WTC11 (cell line): ENCODE results near the gene SMARCB1.

Source experiments
- CREM ChIP-seq: sonication (generic); formaldehyde crosslinking; IDR thresholded peaks from 2 replicates; pipeline ENCODE4 v1.8.1; 2022; ENCODE audit warnings: mild to moderate bottlenecking, missing genetic modification reagents, moderate library complexity
- JUN ChIP-seq: sonication (generic); formaldehyde crosslinking; IDR thresholded peaks from 2 replicates; pipeline ENCODE4 v1.8.0; 2023; ENCODE audit warnings: mild to moderate bottlenecking, missing genetic modification reagents
- TEAD4 ChIP-seq: sonication (generic); formaldehyde crosslinking; IDR thresholded peaks from 2 replicates; pipeline ENCODE4 v1.8.0; 2022; ENCODE audit warnings: mild to moderate bottlenecking, missing genetic modification reagents
- ZNF121 ChIP-seq: sonication (generic); formaldehyde crosslinking; IDR thresholded peaks from 2 replicates; pipeline ENCODE4 v1.8.0; 2023; ENCODE audit warnings: missing genetic modification reagents
- TF ChIP-seq, protein P1 (sequence below): fragments of 200-600 bp; IDR thresholded peaks from 2 replicates; pipeline ENCODE4 v1.8.0; 2022; ENCODE audit warnings: antibody characterized with exemption
- TF ChIP-seq, protein P2 (sequence below): sonication (generic); formaldehyde crosslinking; IDR thresholded peaks from 2 replicates; pipeline ENCODE4 v1.8.1; 2023; ENCODE audit warnings: mild to moderate bottlenecking, missing genetic modification reagents, borderline replicate concordance
- TF ChIP-seq, protein P3 (sequence below): sonication (generic); formaldehyde crosslinking; IDR thresholded peaks from 2 replicates; pipeline ENCODE4 v1.8.1; 2022; ENCODE audit warnings: low read depth, missing genetic modification reagents, borderline replicate concordance
- TF ChIP-seq, protein P4 (sequence below): sonication (generic); formaldehyde crosslinking; IDR thresholded peaks from 2 replicates; pipeline ENCODE4 v1.8.1; 2023; ENCODE audit warnings: mild to moderate bottlenecking, missing genetic modification reagents
- TF ChIP-seq, protein P5 (sequence below): sonication (generic); formaldehyde crosslinking; conservative IDR thresholded peaks from 2 replicates; pipeline ENCODE4 v1.8.1; 2023; ENCODE audit warnings: mild to moderate bottlenecking, low read depth, missing genetic modification reagents, moderate library complexity
- TF ChIP-seq, protein P6 (sequence below): sonication (generic); formaldehyde crosslinking; IDR thresholded peaks from 2 replicates; pipeline ENCODE4 v1.8.0; 2022; ENCODE audit warnings: mild to moderate bottlenecking, missing genetic modification reagents
- TF ChIP-seq, protein P7 (sequence below): sonication (generic); formaldehyde crosslinking; IDR thresholded peaks from 2 replicates; pipeline ENCODE4 v1.8.1; 2022; ENCODE audit warnings: missing genetic modification reagents, borderline replicate concordance
- TF ChIP-seq, protein P8 (sequence below): sonication (generic); formaldehyde crosslinking; IDR thresholded peaks from 2 replicates; pipeline ENCODE4 v1.8.0; 2022; ENCODE audit warnings: mild to moderate bottlenecking, missing genetic modification reagents

DNA sequence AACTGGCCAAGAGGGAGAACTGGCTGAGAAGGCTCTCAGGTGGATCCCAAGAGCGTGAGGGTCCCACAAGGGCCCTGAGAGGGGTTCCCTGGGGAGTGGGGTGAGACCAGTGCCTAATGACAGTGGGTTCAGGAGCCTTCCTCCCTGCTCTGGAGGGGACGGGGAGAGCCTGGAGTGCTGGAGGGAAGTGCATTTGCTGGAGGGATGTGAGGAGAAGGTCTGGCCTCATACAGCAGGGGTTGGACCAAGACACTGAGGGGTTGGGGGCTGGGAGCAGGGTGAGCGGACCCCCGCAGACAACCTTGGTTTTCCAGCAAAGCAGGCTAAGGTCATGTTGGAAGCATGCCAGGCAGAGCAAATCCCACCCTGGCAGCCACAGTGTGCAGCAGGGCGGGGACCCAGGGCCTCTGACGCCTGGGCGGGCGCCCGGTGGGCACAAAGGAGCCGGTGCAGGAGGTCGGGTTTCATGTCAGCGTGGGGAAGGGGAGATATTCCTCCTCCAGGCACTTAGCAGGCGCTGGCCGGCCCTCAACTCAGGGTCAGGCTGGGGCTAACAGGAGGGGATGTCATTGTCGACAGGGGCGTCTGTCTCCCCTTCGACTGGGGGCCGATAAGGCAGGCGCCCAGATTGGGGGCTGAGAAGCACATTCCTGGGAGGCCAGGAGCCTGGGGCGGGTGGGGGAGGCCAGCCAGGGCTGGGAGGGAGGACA, 55.1 kb downstream of the SMARCB1 start:
- no peak for TF ChIP-seq ZNF121 (CRISPR knock-in tag)
- TF ChIP-seq, protein P1, sequence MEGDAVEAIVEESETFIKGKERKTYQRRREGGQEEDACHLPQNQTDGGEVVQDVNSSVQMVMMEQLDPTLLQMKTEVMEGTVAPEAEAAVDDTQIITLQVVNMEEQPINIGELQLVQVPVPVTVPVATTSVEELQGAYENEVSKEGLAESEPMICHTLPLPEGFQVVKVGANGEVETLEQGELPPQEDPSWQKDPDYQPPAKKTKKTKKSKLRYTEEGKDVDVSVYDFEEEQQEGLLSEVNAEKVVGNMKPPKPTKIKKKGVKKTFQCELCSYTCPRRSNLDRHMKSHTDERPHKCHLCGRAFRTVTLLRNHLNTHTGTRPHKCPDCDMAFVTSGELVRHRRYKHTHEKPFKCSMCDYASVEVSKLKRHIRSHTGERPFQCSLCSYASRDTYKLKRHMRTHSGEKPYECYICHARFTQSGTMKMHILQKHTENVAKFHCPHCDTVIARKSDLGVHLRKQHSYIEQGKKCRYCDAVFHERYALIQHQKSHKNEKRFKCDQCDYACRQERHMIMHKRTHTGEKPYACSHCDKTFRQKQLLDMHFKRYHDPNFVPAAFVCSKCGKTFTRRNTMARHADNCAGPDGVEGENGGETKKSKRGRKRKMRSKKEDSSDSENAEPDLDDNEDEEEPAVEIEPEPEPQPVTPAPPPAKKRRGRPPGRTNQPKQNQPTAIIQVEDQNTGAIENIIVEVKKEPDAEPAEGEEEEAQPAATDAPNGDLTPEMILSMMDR: no peak
- TF ChIP-seq, protein P2, sequence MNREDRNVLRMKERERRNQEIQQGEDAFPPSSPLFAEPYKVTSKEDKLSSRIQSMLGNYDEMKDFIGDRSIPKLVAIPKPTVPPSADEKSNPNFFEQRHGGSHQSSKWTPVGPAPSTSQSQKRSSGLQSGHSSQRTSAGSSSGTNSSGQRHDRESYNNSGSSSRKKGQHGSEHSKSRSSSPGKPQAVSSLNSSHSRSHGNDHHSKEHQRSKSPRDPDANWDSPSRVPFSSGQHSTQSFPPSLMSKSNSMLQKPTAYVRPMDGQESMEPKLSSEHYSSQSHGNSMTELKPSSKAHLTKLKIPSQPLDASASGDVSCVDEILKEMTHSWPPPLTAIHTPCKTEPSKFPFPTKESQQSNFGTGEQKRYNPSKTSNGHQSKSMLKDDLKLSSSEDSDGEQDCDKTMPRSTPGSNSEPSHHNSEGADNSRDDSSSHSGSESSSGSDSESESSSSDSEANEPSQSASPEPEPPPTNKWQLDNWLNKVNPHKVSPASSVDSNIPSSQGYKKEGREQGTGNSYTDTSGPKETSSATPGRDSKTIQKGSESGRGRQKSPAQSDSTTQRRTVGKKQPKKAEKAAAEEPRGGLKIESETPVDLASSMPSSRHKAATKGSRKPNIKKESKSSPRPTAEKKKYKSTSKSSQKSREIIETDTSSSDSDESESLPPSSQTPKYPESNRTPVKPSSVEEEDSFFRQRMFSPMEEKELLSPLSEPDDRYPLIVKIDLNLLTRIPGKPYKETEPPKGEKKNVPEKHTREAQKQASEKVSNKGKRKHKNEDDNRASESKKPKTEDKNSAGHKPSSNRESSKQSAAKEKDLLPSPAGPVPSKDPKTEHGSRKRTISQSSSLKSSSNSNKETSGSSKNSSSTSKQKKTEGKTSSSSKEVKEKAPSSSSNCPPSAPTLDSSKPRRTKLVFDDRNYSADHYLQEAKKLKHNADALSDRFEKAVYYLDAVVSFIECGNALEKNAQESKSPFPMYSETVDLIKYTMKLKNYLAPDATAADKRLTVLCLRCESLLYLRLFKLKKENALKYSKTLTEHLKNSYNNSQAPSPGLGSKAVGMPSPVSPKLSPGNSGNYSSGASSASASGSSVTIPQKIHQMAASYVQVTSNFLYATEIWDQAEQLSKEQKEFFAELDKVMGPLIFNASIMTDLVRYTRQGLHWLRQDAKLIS (CRISPR knock-in tag): no peak
- TF ChIP-seq, protein P3, sequence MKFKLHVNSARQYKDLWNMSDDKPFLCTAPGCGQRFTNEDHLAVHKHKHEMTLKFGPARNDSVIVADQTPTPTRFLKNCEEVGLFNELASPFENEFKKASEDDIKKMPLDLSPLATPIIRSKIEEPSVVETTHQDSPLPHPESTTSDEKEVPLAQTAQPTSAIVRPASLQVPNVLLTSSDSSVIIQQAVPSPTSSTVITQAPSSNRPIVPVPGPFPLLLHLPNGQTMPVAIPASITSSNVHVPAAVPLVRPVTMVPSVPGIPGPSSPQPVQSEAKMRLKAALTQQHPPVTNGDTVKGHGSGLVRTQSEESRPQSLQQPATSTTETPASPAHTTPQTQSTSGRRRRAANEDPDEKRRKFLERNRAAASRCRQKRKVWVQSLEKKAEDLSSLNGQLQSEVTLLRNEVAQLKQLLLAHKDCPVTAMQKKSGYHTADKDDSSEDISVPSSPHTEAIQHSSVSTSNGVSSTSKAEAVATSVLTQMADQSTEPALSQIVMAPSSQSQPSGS: no peak
- TF ChIP-seq, protein P4, sequence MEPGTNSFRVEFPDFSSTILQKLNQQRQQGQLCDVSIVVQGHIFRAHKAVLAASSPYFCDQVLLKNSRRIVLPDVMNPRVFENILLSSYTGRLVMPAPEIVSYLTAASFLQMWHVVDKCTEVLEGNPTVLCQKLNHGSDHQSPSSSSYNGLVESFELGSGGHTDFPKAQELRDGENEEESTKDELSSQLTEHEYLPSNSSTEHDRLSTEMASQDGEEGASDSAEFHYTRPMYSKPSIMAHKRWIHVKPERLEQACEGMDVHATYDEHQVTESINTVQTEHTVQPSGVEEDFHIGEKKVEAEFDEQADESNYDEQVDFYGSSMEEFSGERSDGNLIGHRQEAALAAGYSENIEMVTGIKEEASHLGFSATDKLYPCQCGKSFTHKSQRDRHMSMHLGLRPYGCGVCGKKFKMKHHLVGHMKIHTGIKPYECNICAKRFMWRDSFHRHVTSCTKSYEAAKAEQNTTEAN: no peak
- TF ChIP-seq, protein P5, sequence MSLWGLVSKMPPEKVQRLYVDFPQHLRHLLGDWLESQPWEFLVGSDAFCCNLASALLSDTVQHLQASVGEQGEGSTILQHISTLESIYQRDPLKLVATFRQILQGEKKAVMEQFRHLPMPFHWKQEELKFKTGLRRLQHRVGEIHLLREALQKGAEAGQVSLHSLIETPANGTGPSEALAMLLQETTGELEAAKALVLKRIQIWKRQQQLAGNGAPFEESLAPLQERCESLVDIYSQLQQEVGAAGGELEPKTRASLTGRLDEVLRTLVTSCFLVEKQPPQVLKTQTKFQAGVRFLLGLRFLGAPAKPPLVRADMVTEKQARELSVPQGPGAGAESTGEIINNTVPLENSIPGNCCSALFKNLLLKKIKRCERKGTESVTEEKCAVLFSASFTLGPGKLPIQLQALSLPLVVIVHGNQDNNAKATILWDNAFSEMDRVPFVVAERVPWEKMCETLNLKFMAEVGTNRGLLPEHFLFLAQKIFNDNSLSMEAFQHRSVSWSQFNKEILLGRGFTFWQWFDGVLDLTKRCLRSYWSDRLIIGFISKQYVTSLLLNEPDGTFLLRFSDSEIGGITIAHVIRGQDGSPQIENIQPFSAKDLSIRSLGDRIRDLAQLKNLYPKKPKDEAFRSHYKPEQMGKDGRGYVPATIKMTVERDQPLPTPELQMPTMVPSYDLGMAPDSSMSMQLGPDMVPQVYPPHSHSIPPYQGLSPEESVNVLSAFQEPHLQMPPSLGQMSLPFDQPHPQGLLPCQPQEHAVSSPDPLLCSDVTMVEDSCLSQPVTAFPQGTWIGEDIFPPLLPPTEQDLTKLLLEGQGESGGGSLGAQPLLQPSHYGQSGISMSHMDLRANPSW (CRISPR knock-in tag): no peak
- TF ChIP-seq, protein P6, sequence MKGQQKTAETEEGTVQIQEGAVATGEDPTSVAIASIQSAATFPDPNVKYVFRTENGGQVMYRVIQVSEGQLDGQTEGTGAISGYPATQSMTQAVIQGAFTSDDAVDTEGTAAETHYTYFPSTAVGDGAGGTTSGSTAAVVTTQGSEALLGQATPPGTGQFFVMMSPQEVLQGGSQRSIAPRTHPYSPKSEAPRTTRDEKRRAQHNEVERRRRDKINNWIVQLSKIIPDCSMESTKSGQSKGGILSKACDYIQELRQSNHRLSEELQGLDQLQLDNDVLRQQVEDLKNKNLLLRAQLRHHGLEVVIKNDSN (CRISPR knock-in tag): no peak
- no peak for TF ChIP-seq TEAD4
- no peak for TF ChIP-seq JUN
- TF ChIP-seq, protein P7, sequence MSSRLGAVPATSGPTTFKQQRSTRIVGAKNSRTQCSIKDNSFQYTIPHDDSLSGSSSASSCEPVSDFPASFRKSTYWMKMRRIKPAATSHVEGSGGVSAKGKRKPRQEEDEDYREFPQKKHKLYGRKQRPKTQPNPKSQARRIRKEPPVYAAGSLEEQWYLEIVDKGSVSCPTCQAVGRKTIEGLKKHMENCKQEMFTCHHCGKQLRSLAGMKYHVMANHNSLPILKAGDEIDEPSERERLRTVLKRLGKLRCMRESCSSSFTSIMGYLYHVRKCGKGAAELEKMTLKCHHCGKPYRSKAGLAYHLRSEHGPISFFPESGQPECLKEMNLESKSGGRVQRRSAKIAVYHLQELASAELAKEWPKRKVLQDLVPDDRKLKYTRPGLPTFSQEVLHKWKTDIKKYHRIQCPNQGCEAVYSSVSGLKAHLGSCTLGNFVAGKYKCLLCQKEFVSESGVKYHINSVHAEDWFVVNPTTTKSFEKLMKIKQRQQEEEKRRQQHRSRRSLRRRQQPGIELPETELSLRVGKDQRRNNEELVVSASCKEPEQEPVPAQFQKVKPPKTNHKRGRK (CRISPR knock-in tag): no peak
- TF ChIP-seq, protein P8, sequence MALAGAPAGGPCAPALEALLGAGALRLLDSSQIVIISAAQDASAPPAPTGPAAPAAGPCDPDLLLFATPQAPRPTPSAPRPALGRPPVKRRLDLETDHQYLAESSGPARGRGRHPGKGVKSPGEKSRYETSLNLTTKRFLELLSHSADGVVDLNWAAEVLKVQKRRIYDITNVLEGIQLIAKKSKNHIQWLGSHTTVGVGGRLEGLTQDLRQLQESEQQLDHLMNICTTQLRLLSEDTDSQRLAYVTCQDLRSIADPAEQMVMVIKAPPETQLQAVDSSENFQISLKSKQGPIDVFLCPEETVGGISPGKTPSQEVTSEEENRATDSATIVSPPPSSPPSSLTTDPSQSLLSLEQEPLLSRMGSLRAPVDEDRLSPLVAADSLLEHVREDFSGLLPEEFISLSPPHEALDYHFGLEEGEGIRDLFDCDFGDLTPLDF (CRISPR knock-in tag): no peak
- TF ChIP-seq CREM (CRISPR knock-in tag): no peak
